Upper lobe of left lung (tissue), 4 donors: ENCODE results near the gene BRPF1.

Experiments
- CTCF ChIP-seq, 6 experiments: fragments of 450-650 bp in 4 of 6; fragments of 200-600 bp in 2 of 6; sonication (generic) in 2 of 6; IDR thresholded peaks; one replicate each; pipeline ENCODE4 v1.5.1; 2016 to 2019; ENCODE audit warnings: antibody characterized with exemption in 6 of 6
- POLR2A ChIP-seq, 4 donors: fragments of 450-650 bp; IDR thresholded peaks; one replicate each; pipeline ENCODE4 v1.5.1; 2016 to 2017; ENCODE audit warnings: antibody characterized with exemption in 4 of 4, mild to moderate bottlenecking in 2 of 4

GRCh38 chr3:9712415-9712814, 19.1 kb upstream of the BRPF1 start:
- TF ChIP-seq CTCF (IDR thresholded peaks at IDR 0.05) (no peak), POLR2A (IDR thresholded peaks at IDR 0.05) (no peak)
